GM12878 (cell line): Measurements from ENCODE around the gene GNG12. TPM values are rescaled to one million over a fixed set of nuclear protein-coding genes. Genes with fewer than 3 reads are reported as not detected.
A peak's percentile ranks its signal among the peaks of the same experiment; 100 is the strongest.

Experiments used
- ATAC-seq: fragments of 200-7000 bp; cut with Tn5 transposase; 3 replicates; pipeline ENCODE4 v1.9.1; 2020; ENCODE audit warnings: mild to moderate bottlenecking, moderate library complexity
- BruUV-seq: library from RNA; stranded (reverse); fragments of 400-500 nt; replicated peaks from 2 replicates; lab custom pipeline; 2021; lab: Mats Ljungman, UMichigan
- CTCF ChIA-PET: fragments of 300-600 bp; sonication (Branson Sonifier 250); formaldehyde crosslinking; extraction: SDS; loops from one replicate; lab custom pipeline; 2021; ENCODE audit warnings: inconsistent platforms; lab: Yijun Ruan, JAX
- POLR2A ChIA-PET: fragments of 350-600 bp; formaldehyde crosslinking; extraction: SDS; loops from one replicate; lab custom pipeline; 2021; ENCODE audit warnings: inconsistent platforms; lab: Charles Lee
- RAD21 ChIA-PET: fragments of 300-600 bp; sonication (Branson Sonifier 250); formaldehyde crosslinking; loops from one replicate; lab custom pipeline; 2023; ENCODE audit warnings: antibody characterized with exemption; ENCODE audit not compliant: unreplicated experiment; lab: Charles Lee
- SMC1A ChIA-PET: fragments of 300-600 bp; sonication (Branson Sonifier 250); formaldehyde crosslinking; loops from one replicate; lab custom pipeline; 2023; ENCODE audit not compliant: unreplicated experiment, uncharacterized antibody; lab: Charles Lee
- DNase-seq: peaks from one replicate; pipeline ENCODE4 v3.0.0-alpha.2; 2011; ENCODE audit warnings: low read depth, low spot score
- FAIRE-seq: peaks from 3 replicates; lab custom pipeline; 2011; peaks lifted over from hg19 to GRCh38; lab: Jason Lieb, UNC
- H2AFZ ChIP-seq: 2 replicates; pipeline ENCODE4 v1.6.0; 2011; ENCODE audit warnings: low read depth, low read length, control low read depth; ENCODE audit not compliant: control insufficient read depth
- H3K27ac ChIP-seq: 2 replicates; pipeline ENCODE4 v1.5.1; 2011; ENCODE audit warnings: control low read depth; ENCODE audit not compliant: control insufficient read depth, insufficient read depth
- H3K27me3 ChIP-seq, 2 experiments: replicated peaks in 1 of 2; 2 replicates each; pipeline versions ENCODE4 v1.6.0 to v1.6.1; 2011; ENCODE audit warnings: low read length in 1 of 2; ENCODE audit not compliant: control insufficient read depth in 2 of 2, insufficient read depth in 2 of 2
- H3K36me3 ChIP-seq, 2 experiments: 2 replicates each; pipeline ENCODE4 v1.5.1; 2011; ENCODE audit warnings: low read length in 1 of 2; ENCODE audit not compliant: control insufficient read depth in 2 of 2, insufficient read depth in 2 of 2
- H3K4me1 ChIP-seq: 2 replicates; pipeline ENCODE4 v1.6.1; 2011; ENCODE audit warnings: mild to moderate bottlenecking, low read length, moderate library complexity, mixed read lengths; ENCODE audit not compliant: control insufficient read depth, insufficient read depth
- H3K4me2 ChIP-seq: 2 replicates; pipeline ENCODE4 v1.6.0; 2011; ENCODE audit warnings: control low read depth; ENCODE audit not compliant: control insufficient read depth, insufficient read depth
- H3K4me3 ChIP-seq: fragments of 200-600 bp; sonication (generic); 2 replicates; pipeline ENCODE4 v1.5.1; 2016
- H3K79me2 ChIP-seq: 2 replicates; pipeline ENCODE4 v1.6.0; 2011; ENCODE audit warnings: low read length; ENCODE audit not compliant: control insufficient read depth, insufficient read depth
- H3K9ac ChIP-seq: 2 replicates; pipeline ENCODE4 v1.8.0; 2011; ENCODE audit warnings: low read length, control low read depth, mixed read lengths; ENCODE audit not compliant: control insufficient read depth, insufficient read depth
- H3K9me3 ChIP-seq: replicated peaks from 3 replicates; pipeline ENCODE4 v1.5.1; 2011; ENCODE audit warnings: mild to moderate bottlenecking, low read length; ENCODE audit not compliant: control insufficient read depth, insufficient read depth
- H4K20me1 ChIP-seq: 2 replicates; pipeline ENCODE4 v1.6.0; 2011; ENCODE audit not compliant: control insufficient read depth, insufficient read depth
- ASH2L ChIP-seq: fragments of 300-600, 200-600 bp; sonication (generic); IDR thresholded peaks from 2 replicates; pipeline ENCODE4 v1.6.1; 2017; ENCODE audit warnings: low read depth, mild to moderate bottlenecking, borderline replicate concordance
- CHD1 ChIP-seq: IDR thresholded peaks from 2 replicates; pipeline ENCODE4 v1.6.1; 2012; ENCODE audit warnings: low read depth, low read length, improper control_type of control experiment
- CREM ChIP-seq: IDR thresholded peaks from 2 replicates; pipeline ENCODE4 v1.6.1; 2014; ENCODE audit warnings: antibody characterized with exemption, low read depth
- HCFC1 ChIP-seq: fragments of 150-350 bp; IDR thresholded peaks from 2 replicates; pipeline ENCODE4 v1.6.1; 2014; ENCODE audit warnings: low read length
- NBN ChIP-seq: fragments of 450-650 bp; IDR thresholded peaks from 2 replicates; pipeline ENCODE4 v1.6.1; 2016
- NFXL1 ChIP-seq: fragments of 450-650 bp; IDR thresholded peaks from 2 replicates; pipeline ENCODE4 v1.6.1; 2017; ENCODE audit warnings: antibody characterized with exemption, mild to moderate bottlenecking, borderline replicate concordance
- POLR2A ChIP-seq: IDR thresholded peaks from 2 replicates; pipeline ENCODE4 v1.6.1; 2011; ENCODE audit warnings: low read depth, mild to moderate bottlenecking, low read length
- SIX5 ChIP-seq: IDR thresholded peaks from 2 replicates; pipeline ENCODE4 v1.6.1; 2011; ENCODE audit warnings: mild to moderate bottlenecking, low read depth, low read length, moderate library complexity; ENCODE audit not compliant: severe bottlenecking
- STAT3 ChIP-seq: IDR thresholded peaks from 2 replicates; pipeline ENCODE4 v1.6.1; 2011; ENCODE audit warnings: low read depth, low read length, improper control_type of control experiment
- TCF12 ChIP-seq: IDR thresholded peaks from 2 replicates; pipeline ENCODE4 v1.6.1; 2011; ENCODE audit warnings: low read depth, mild to moderate bottlenecking, low read length
- ZNF24 ChIP-seq: fragments of 450-650 bp; IDR thresholded peaks from 2 replicates; pipeline ENCODE4 v1.6.1; 2017; ENCODE audit warnings: antibody characterized with exemption, mild to moderate bottlenecking
- WGBS: methylation state at CpG from one replicate; pipeline ENCODE4 v1.1.6; 2016; ENCODE audit warnings: low lambda C conversion rate; ENCODE audit not compliant: insufficient replicate concordance, insufficient coverage; ENCODE audit errors: missing lambda C conversion rate; 5-methylcytosine and 5-hydroxymethylcytosine counted together
- in situ Hi-C: fragments of 300-500 bp; cut with MboI; formaldehyde crosslinking; loops from 9 replicates; pipeline ENCODE4 v1.14.3; 2018; ENCODE audit warnings: mixed read lengths
- intact Hi-C: fragments of 100-400 bp; cut with micrococcal nuclease; formaldehyde crosslinking; loops from one replicate; pipeline ENCODE4 v1.14.2; 2022; ENCODE audit not compliant: unreplicated experiment
- polyA plus RNA-seq, 11 experiments: library from polyadenylated mRNA; depleted of rRNA in 4 of 11; unstranded in 6 of 11; stranded (reverse) in 5 of 11; fragments of >200 nt; fragmentation: Nextera tagmentation in 4 of 11; fragmentation: Illumina TruSeq in 1 of 11; extraction: Ambion mirVana in 4 of 11; extraction: Trizol in 1 of 11; gene quantifications; 1 replicate in 1 of 11; 2 replicates in 10 of 11; pipeline versions ENCODE4 v1.2.1 to v1.2.3, GENCODE V29; 2011 to 2016; ENCODE audit warnings: inconsistent platforms in 2 of 11, missing spikeins in 2 of 11, low read depth in 1 of 11
- total RNA-seq, 4 experiments: library from RNA; depleted of rRNA in 3 of 4; stranded (reverse); fragments of >200 nt in 3 of 4; fragmentation: Illumina TruSeq in 1 of 4; extraction: Trizol in 1 of 4; gene quantifications; 2 replicates each; pipeline versions ENCODE4 v1.2.1 to v1.2.3, GENCODE V29; 2013 to 2021
- TF ChIP-seq, protein P1 (sequence below): fragments of 450-650 bp; IDR thresholded peaks from 2 replicates; pipeline ENCODE4 v1.6.1; 2017; ENCODE audit warnings: borderline replicate concordance
- TF ChIP-seq, protein P2 (sequence below): fragments of 450-650 bp; formaldehyde crosslinking; IDR thresholded peaks from 2 replicates; pipeline ENCODE4 v1.5.0; 2022; ENCODE audit warnings: mild to moderate bottlenecking, missing genetic modification characterization
- TF ChIP-seq, protein P3 (sequence below): IDR thresholded peaks from 2 replicates; pipeline ENCODE4 v1.6.1; 2011; ENCODE audit warnings: low read depth, mild to moderate bottlenecking, low read length, moderate library complexity, borderline replicate concordance; ENCODE audit errors: extremely low read depth
- TF ChIP-seq, protein P4 (sequence below): fragments of 450-650 bp; IDR thresholded peaks from 2 replicates; pipeline ENCODE4 v1.6.1; 2014; ENCODE audit warnings: mild to moderate bottlenecking

GNG12 gene
- total and polyA plus RNA-seq, 10 of the 15 experiments (the other 5 are each of a cell fraction or from before 2014, with no cell fraction given): 0.22 to 32.8 (median 0.35) TPM

DNA sequence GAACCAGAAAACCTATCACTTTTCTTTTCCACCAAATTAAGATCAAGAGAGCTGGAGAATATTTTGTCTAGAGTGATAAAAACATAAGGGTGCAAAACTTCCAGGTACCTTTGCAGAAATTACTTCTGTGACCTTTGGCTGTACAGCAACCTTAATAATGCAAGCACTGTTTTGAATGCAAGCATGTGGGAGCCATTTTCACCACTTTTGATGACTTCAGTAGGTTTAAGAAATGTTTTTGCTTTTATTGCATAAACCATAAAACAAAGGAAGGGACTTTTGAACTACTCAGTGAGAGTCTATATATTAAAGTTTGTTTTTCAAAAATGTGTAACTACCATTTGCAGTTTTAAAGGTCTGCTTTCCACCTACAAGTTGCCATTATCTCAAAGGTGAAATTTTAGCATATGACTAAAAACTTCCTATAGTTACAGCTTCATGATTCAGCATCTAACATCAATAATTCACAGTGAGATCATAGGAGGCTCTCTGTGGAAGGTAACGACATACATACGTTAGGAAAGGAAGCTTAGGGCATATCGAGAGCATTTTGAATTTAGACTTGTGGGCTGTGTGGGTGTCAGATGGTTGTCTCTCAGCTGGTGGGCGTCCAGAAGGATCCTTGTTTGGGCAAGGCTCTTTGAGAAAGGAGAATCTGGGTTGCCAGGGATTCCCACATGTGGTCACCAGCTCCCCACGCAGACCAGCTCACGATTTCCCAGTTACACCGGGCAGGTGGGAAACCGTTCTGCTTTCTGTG lies 149.3 kb downstream of the GNG12 start:
- Histone ChIP-seq H4K20me1 (no peaks in the 10 kb centered on the region), H3K27ac (no peak overlapping the region), H3K27me3 (peaks cover 0 to 2% of the 10 kb centered on the region in 2 experiments; a peak in 2 of 4 replicates), H3K79me2 (peaks cover 25% of the 10 kb centered on the region), H3K9ac (no peak overlapping the region; the same call in 1 of the 2 replicates), H3K36me3 (no peaks in the 10 kb centered on the region), H3K4me1 (peaks cover 8% of the 10 kb centered on the region), H3K9me3 (no peaks in the 10 kb centered on the region; the same call in 2 of the 3 replicates), H2AFZ (peak overlapping the region; percentile 75), H3K4me2 (peak overlapping the region; percentile 81), H3K4me3 (0 out of 2 replicates have a peak overlapping the region, but pooled peaks have one; percentile 25)
- intact Hi-C loops (loop anchor here (2.0 to 10.0 kb wide), 2 partner anchors 73 to 349 kb away; no protein-coding TSS in a partner anchor), in situ Hi-C loops (loop anchor here (5.0 kb wide), 1 partner anchor 73 kb away; no protein-coding TSS in a partner anchor)
- FAIRE-seq: no peak
- POLR2A ChIA-PET: interaction anchor here (0.9 to 4.2 kb wide), 21 partner anchors 8 to 254 kb away, joined by 3 to 33 read pairs (median 6); partner anchors contain the start of gene SERBP1
- CTCF ChIA-PET: interaction anchor here (1.1 to 8.6 kb wide), 15 partner anchors 8 to 434 kb away, joined by 3 to 107 read pairs (median 4); no protein-coding TSS in a partner anchor
- BruUV-seq: no TSS peak
- no peak for ATAC-seq
- SMC1A ChIA-PET: interaction anchor here (0.7 to 11.4 kb wide), 30 partner anchors 7 to 353 kb away, joined by 3 to 197 read pairs (median 4); no protein-coding TSS in a partner anchor
- DNase-seq: no peak
- WGBS: 6% methylated on average over 8 of the region's 8 CpGs
- RAD21 ChIA-PET: interaction anchor here (0.7 to 11.0 kb wide), 18 partner anchors 9 to 147 kb away, joined by 3 to 225 read pairs (median 4); no protein-coding TSS in a partner anchor
- TF ChIP-seq NBN: no peak
- TF ChIP-seq CHD1: no peak
- TF ChIP-seq HCFC1: no peak
- TF ChIP-seq ZNF24: no peak
- TF ChIP-seq, protein P1, sequence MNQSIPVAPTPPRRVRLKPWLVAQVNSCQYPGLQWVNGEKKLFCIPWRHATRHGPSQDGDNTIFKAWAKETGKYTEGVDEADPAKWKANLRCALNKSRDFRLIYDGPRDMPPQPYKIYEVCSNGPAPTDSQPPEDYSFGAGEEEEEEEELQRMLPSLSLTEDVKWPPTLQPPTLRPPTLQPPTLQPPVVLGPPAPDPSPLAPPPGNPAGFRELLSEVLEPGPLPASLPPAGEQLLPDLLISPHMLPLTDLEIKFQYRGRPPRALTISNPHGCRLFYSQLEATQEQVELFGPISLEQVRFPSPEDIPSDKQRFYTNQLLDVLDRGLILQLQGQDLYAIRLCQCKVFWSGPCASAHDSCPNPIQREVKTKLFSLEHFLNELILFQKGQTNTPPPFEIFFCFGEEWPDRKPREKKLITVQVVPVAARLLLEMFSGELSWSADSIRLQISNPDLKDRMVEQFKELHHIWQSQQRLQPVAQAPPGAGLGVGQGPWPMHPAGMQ: no peak
- TF ChIP-seq TCF12: no peak
- no peak for TF ChIP-seq STAT3
- TF ChIP-seq NFXL1: no peak
- TF ChIP-seq, protein P2, sequence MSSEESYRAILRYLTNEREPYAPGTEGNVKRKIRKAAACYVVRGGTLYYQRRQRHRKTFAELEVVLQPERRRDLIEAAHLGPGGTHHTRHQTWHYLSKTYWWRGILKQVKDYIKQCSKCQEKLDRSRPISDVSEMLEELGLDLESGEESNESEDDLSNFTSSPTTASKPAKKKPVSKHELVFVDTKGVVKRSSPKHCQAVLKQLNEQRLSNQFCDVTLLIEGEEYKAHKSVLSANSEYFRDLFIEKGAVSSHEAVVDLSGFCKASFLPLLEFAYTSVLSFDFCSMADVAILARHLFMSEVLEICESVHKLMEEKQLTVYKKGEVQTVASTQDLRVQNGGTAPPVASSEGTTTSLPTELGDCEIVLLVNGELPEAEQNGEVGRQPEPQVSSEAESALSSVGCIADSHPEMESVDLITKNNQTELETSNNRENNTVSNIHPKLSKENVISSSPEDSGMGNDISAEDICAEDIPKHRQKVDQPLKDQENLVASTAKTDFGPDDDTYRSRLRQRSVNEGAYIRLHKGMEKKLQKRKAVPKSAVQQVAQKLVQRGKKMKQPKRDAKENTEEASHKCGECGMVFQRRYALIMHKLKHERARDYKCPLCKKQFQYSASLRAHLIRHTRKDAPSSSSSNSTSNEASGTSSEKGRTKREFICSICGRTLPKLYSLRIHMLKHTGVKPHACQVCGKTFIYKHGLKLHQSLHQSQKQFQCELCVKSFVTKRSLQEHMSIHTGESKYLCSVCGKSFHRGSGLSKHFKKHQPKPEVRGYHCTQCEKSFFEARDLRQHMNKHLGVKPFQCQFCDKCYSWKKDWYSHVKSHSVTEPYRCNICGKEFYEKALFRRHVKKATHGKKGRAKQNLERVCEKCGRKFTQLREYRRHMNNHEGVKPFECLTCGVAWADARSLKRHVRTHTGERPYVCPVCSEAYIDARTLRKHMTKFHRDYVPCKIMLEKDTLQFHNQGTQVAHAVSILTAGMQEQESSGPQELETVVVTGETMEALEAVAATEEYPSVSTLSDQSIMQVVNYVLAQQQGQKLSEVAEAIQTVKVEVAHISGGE (CRISPR knock-in tag): no peak
- TF ChIP-seq, protein P3, sequence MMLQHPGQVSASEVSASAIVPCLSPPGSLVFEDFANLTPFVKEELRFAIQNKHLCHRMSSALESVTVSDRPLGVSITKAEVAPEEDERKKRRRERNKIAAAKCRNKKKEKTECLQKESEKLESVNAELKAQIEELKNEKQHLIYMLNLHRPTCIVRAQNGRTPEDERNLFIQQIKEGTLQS: no peak
- TF ChIP-seq ASH2L: no peak
- TF ChIP-seq CREM: peak; percentile 23; the same call in 1 of the 2 replicates
- no peak for TF ChIP-seq POLR2A
- TF ChIP-seq, protein P4, sequence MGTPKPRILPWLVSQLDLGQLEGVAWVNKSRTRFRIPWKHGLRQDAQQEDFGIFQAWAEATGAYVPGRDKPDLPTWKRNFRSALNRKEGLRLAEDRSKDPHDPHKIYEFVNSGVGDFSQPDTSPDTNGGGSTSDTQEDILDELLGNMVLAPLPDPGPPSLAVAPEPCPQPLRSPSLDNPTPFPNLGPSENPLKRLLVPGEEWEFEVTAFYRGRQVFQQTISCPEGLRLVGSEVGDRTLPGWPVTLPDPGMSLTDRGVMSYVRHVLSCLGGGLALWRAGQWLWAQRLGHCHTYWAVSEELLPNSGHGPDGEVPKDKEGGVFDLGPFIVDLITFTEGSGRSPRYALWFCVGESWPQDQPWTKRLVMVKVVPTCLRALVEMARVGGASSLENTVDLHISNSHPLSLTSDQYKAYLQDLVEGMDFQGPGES: no peak
- TF ChIP-seq SIX5: no peak
